SKM-1 treated with dmso at 0.1 percent for 144 hours (cell line): ENCODE measurements around the gene FAM20A.
"Not testable (repeated sequence)": the region's sequence is repeated elsewhere in the genome, so short reads cannot be mapped to it uniquely, and the experiment has no call there.

Experiments used
- DNase-seq: peaks from one replicate; lab custom pipeline; 2025; ENCODE audit not compliant: unreplicated experiment; lab: John Stamatoyannopoulos, UW

The FAM20A gene

DNA sequence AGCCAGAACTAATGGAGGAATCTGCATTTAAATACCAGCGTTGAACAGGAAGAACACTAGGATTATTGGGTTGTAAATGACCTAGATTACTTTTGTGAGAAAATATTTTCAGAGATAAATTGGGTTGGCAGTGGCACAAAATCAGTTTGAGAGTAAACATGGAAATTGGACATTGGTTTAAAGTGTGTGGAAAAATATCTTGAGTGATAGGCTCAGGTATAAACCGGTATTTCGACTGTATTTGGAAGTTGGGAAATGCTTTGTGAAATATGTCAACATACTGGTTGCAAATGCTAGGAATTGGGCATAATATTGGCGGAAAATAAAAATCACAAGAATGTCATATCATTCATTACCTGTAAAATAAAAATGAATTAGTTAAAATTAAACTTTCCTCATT, 73.9 kb downstream of the FAM20A start:
- DNase-seq, result no peak

DNA sequence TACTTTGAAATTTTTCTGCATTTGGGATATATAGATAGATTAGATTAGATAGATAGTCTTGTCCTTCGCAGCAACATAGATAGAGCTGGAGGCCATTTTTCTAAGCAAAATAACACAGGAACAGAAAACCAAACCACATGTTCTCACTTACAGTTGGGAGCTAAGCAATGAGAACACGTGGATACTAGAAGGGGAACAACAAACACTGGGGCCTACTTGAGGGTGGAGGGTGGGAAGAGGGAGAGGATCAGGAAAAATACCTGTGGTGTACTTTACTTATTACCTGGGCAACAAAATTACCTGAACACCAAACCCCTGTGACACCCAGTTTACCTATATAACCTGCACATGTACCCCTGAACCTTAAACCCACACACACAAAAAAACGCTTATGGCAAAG, 74.6 kb downstream of the FAM20A start:
- DNase-seq, result no peak

DNA sequence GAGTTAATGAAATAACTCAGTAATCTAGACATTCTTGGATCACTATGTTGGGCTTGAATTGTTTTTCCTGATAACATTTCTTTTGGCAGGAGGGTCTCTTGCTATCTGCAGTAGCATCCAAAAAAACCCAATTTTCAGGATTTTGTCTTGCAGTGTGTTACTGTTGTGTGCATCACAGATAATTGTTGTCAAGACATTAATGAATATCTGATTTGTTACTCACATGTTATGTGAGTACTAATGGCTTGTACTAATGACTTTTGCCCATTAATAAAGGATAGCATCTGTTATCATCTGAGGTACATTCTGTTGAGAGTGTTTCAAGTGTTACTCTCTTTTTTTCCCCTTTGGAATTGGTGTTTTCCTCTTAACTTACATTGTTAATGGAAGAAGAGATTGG, 78.9 kb downstream of the FAM20A start:
- no peak for DNase-seq

DNA sequence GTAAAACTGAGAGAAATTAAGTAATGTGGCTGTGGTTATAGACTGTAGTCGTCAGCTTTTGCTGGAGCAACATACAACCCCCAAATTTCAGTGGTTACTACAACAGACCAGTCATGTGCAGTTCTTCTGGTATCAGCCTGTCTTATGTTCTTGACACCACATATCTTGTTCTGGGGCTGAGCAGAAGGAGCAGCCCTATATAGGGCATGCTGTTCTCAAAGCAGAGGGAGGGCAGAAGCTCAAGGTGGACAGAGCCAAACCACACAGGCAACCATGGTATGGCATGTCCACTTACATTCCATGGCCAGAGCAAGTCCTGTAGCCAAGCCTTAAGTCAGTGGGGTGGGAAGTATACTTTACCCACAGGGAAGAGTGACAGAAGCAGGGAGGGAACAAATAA, 81.3 kb downstream of the FAM20A start:
- no peak for DNase-seq

DNA sequence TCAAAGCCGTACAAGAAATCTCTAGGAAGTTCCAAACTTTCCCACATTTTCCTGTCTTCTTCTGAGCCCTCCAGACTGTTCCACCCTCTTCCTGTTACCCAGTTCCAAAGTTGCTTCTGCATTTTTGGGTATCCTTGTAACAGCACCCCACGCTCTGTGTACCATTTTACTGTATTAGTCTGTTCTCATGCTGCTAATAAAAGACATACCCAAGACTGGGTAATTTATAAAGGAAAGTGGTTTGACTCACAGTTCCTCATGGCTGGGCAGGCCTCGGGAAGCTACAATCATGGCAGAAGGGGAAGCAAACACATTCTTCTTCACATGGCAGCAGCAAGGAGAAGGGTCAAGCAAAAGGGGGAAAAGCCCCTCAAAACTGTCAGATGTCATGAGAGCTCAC, 82.1 kb downstream of the FAM20A start:
- not testable (repeated sequence) for DNase-seq

DNA sequence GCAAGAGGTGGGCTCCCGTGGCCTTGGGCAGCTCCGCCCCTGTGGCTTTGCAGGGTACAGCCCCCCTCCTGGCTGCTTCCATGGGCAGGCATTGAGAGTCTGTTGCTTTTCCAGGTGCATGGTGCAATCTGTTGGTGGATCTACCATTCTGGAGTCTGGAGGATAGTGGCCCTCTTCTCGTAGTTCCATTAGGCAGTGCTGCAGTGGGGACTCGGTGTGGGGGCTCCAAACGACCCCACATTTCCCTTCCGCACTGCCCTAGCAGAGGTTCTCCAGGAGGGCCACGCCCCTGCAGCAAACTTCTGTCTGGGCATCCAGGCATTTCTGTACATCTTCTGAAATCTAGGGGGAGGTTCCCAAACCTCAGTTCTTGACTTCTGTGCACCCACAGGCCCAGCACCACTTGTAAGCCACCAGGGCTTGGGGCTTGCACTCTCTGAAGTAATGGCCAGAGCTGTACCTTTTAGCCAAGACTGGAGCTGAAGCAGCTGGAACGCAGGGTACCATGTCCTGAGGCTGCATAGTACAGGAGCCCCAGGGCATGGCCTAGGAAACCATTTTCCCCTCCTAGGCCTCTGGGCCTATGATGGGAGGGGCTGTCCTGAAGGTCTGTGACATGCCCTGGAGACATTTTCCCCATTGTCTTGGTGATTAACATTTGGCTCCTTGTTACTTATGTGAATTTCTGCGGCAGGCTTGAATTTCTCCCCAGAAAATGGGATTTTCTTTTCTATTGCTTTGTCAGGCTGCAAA, 82.9 kb downstream of the FAM20A start:
- no peak for DNase-seq

DNA sequence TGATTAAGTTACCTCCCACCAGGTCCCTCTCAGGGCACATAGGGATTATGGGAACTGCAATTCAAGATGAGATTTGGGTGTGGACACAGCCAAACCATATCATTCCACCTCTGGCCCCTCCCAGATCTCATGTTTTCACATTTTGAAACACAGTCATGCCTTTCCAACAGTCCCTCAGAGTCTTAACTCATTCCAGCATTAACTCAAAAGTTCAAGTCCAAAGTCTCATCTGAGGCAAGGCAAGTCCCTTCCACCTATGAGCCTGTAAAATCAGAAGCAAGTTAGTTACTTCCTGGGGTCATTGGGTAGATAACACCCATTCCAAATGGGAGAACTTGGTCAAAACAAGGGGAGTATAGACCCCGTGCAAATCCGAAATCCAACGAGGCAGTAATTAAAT, 83.6 kb downstream of the FAM20A start:
- not testable (repeated sequence) for DNase-seq

DNA sequence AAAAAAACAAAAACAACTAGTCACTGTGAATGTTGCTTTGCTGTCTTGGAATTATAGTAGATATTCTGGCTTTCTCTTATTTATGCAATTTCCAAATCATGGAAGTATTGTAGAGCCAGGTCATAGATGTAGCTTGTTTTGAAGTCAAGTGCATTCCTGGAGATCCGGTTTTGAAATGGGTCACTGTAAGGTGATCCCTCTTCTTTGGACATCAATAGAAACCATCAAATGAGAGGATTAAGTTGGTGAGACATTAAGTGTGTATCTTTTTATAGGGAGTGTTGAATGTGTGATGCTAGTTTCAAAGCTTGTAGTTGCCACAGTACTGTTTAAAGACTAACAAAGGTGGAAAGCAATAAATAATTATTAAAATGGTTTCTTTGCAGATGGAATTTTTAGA, 84.4 kb downstream of the FAM20A start:
- no peak for DNase-seq

DNA sequence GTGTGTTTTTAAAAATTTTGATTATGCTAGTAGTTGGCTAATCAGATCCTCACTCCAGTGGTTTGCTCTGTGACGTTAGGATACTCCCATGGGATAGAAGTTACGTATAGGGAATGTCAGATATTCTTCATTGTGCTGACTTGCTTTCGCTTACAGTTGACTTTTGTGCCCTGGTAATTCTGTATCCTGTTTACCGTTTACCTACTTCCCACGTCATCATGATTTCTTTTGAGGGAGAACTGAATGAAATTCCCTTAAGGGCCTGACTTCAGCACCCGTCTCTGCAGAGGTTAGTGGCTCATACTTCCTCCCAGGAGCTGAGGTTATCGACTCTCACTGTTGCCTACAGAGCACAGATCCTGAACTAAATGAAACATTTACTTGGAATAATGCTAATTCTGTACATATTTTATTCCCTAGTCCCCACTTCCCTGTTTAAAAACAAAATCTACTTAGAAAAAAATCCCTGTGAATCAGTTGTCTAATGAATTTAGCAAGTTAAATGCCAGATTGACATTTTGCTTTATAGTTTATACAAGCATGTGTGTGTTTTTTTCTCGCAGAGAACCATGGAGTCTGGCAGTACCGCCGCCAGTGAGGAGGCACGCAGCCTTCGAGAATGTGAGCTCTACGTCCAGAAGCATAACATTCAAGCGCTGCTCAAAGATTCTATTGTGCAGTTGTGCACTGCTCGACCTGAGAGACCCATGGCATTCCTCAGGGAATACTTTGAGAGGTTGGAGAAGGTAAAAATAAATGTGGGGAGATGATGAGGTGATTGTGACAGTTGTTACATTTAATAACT, 86.1 kb downstream of the FAM20A start:
- DNase-seq, result no peak

DNA sequence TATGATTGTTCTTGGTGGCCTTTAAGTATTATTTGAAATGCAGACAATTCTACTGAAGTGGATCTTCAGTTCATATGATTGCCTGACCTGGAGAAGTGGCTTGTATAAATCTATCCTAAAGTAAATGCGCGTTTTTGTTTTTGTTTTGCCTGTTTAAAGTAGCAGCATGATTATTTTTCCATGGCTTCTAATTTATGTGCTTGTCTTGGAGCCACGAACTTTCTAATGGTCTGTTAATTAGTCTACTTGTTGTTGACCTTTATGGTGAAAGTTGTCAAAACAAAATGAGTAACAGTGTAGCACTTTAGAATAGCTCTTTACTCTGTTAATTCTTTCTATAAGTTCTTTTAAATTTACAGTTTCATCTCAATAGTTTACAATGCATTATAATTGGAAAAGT, 87.2 kb downstream of the FAM20A start:
- DNase-seq, result no peak

DNA sequence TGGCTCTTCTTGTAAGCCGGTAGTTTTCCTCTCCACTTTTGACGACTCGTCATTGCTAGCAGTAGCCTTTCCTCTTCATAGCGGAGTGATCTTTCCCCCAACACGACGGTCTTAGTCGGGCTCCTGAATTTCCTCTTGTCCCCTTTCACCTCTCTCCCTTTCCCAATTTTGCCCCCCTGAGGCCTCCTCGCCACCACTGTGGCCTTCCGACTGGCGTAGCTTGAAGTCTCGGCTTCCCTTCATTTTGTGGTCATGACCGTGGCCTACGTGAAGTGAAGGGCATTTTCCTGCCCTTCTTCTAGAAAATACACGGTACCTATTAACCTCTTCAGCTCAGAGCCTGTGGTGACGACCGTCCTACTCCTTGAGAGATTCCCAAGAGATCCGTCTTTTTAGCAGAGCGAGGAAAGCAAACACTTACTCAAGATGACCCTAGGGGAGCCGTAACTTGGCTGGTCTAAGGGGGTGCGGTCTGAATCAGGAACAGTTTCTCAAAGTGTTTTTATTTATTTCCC, 88.2 kb downstream of the FAM20A start:
- no peak for DNase-seq

DNA sequence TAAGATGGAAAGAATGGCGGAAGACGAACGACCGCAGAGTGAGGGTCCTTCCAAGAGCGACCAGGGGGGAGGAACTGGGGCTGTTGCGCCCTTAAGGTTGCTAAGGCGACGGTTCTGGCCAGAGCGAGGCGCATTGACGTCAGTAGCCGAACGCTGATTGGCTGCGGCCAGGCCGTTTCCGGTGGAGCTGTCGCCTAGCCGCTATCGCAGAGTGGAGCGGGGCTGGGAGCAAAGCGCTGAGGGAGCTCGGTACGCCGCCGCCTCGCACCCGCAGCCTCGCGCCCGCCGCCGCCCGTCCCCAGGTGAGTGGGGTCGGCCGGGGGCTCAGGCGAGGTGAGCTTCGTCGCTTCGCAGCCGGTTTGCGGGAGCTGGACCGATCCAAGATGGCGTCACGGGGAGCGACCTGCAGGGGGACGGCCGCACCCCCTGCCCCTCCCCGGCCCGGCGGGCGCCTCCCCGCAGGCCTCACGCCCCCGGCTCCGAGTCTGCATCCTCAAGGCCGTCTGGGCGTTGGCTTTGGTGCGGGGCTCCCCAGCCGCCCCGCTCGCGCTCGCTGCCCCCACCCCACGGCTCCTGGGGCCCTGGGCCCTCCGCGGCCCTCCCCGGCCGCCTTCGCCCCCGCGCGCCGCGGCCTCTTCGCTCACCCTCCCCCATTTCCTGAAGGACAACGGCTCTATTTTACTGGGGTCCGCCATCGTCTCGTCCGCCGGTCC, 88.8 kb downstream of the FAM20A start, which contains the start of gene PRKAR1A:
TSS of gene PRKAR1A (plus strand) at position 184 of the 713 bp plus-strand sequence. CDS start 2,970 bp downstream, outside the sequence.
- peak; percentile 81 for DNase-seq

DNA sequence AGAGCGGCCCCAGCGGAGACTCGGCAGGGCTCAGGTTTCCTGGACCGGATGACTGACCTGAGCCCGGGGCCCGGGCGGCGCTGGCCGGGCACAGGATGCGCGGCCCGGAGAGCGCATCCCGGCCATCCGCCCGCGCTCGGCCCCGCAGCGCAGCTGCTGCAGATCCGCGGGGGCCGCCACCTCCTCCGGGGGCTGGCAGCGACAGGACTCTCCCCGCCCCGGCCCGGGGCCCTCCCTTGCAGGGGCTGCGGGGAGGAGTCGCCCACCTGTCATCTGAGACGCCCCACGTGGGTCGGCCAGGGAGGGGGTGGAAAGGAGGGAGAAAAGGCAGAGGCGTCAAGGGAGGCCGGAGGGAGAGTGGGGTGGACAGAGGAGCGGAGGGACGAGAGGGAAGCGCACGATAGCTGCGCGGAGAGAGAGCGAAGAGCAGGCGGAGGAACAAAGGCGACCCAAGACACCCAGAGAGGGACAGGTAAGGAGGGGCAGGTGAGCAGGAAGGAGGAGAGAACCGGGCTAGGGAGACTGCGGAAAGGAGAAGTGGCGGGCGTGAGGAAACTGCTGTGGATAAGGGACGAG, 89.4 kb downstream of the FAM20A start:
- peak; percentile 59 for DNase-seq

DNA sequence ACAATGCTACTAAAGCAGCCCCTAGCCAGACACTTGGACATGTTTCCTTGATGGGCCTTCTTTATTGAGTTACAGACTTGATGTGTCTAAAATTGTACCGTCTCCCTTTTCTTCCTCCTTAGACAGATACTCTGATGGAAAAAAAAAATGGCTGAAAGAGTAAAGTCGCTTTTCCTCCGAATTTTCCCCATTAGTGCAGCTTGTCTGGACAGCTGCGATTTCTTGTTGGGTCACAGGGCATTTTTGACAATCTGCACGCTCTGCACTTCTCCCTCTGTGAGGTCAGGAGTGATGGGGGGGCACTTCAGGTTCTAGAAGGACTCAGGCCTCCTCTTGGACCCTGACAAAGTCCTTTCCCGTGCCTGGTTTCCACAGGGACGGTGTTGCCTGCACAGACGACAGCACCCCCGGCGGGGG, 89.9 kb downstream of the FAM20A start:
- no peak for DNase-seq

DNA sequence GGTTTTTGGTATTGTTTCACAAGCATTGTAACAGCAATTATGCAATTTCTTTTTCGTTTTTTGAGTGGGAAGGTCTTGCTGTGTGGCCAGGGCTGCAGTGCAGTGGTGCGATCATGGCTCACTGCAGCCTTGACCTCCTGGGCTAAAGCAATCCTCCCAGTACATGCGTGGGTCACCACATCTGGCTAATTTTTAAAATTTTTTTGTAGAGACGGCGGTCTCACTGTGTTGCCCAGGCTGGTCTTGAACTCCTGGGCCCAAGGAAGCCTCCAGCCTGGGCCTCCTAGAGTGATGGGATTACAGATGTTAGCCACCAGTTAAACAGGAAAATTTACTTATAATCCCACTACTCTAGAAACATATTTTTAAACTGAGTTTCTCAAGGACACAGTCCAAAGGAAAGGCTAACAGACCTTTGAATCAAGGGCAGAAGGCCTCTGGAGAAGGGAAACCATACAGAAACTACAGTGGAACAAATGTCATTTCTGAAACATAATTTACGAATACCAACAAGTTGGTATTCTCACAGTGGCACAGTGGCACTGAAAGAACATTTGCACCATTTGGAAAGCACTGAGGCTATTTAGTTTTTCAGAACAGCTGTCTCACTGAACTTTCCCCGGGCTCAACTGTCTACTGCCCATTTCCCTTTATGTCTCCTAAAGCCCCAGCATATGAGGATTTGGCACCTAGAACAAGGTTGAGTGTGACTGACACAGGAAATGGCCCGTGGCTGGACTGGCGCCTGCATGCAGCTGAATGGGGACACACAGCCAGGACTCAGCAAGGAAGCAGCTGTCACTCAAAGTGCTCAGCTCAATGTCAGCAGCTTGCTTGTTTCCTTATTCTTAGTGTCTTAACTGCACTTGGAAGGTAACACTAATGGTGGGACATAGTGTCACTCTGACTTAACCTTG, 91.8 kb downstream of the FAM20A start:
- DNase-seq, result no peak

DNA sequence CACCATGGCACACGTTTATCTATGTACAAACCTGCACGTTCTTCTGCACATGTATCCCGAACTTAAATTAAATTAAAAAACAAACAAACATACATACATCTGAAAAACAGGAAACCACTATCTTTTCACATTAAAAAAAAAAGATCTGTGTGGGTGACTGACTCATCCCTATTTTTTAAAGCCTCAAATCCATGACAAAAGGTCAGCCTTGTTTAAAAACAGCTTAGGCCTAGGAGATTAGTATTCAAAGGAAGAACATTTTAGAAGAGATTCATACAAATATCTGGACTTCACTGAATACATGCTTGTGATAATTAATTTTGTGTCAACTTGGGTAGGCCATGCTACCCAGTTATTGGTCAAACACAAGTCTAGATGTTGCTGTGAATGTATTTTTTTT, 93.6 kb downstream of the FAM20A start:
- no peak for DNase-seq

DNA sequence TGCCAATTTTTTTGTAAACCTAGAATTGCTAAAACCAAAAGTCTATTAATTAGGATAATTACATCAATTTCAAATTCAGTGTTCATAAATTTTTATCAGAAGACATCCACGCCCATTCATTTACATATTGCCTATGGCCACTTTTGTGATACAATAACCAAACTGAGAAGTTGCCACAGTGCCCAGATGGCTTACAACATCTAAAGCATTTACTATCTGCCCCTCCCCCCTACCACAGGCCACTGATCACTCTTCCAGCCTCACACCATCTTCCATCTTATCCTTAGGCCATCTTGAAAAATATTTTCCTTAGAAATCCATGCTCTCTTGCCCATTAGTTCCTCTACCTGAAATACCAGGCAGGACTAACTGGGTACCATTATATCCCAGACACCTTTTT, 95.2 kb downstream of the FAM20A start:
- no peak for DNase-seq

DNA sequence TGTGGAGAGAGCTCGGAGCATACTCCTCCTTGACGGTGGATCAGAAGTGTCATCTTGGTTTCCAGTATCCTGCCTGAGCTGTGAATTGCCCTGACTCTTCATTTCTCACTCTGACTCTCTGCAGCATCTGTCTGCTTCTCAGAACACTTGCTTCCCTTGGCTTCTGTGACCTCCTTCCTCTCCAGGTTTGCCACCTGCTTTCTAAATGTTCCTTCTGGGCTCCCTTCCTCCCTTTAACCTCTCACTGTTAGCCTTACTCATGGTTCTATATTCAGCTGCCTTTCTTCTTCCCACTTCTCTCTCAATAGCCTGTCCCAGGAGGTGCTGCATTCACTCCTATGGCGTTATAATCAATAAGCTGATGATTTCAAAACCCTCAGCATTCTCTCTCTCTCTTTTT, 100.1 kb downstream of the FAM20A start:
- DNase-seq, result no peak

DNA sequence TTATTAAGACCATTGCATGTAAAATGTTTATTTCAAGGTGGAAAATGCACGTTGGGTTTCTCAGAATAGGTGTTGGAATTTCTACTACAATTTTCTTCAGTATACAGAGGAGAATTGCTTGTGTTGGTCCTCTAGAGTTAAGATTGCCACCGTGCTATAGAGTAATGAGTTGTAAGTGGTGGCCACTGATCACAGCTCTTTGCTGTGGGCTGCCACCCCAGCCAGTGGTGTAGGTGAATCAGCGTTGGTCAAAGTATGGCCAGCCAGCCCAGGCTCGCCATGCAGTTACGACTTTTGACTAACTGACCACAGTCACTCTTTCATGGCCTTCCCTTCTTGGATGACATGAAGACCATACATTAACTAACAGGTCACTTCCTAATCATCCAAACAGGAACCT, 101.6 kb downstream of the FAM20A start:
- DNase-seq, result no peak
